Measurements from ENCODE around the gene MTA3.

MTA3 gene

GRCh38 chr2:42765686-42766085 lies 197.3 kb downstream of the MTA3 start:
- no peak for DNase-seq

- no peak for DNase-seq
Observed at GRCh38 chr2:42767080-42767898, 198.9 kb downstream of the MTA3 start.

- no peak for DNase-seq
Observed at GRCh38 chr2:42767899-42768705, 199.7 kb downstream of the MTA3 start.

- no peak for DNase-seq
Observed at GRCh38 chr2:42768706-42769256, 200.3 kb downstream of the MTA3 start.

GRCh38 chr2:42769583-42770287 lies 201.3 kb downstream of the MTA3 start:
- DNase-seq, result no peak

- DNase-seq, result peak; percentile 31
Observed at GRCh38 chr2:42770288-42771131, 202.1 kb downstream of the MTA3 start.

GRCh38 chr2:42771546-42772153 lies 203.2 kb downstream of the MTA3 start:
- no peak for DNase-seq

GRCh38 chr2:42775186-42775585 lies 206.8 kb downstream of the MTA3 start:
- no peak for DNase-seq

GRCh38 chr2:42775810-42776209 lies 207.4 kb downstream of the MTA3 start:
- DNase-seq, result no peak

GRCh38 chr2:42777883-42778805 lies 209.7 kb downstream of the MTA3 start:
- DNase-seq, result no peak

- no peak for DNase-seq
Observed at GRCh38 chr2:42781181-42781580, 212.7 kb downstream of the MTA3 start.

GRCh38 chr2:42783511-42783910 lies 215.1 kb downstream of the MTA3 start:
- DNase-seq, result no peak

GRCh38 chr2:42784204-42784880 lies 215.9 kb downstream of the MTA3 start:
- DNase-seq, result no peak

- DNase-seq, result no peak
Observed at GRCh38 chr2:42786561-42787345, 218.3 kb downstream of the MTA3 start.

- DNase-seq, result no peak
Observed at GRCh38 chr2:42787424-42787787, 219.0 kb downstream of the MTA3 start.

- DNase-seq, result no peak
Observed at GRCh38 chr2:42787788-42788477, 219.5 kb downstream of the MTA3 start.

GRCh38 chr2:42788478-42788793 lies 220.0 kb downstream of the MTA3 start:
- DNase-seq, result no peak

- no peak for DNase-seq
Observed at GRCh38 chr2:42788882-42789281, 220.4 kb downstream of the MTA3 start.

- DNase-seq, result no peak
Observed at GRCh38 chr2:42789751-42790150, 221.3 kb downstream of the MTA3 start.

All from retina (tissue), 1 donor.